Adipose tissue (tissue), 3 donors: Measurements from ENCODE around the gene SDR42E2. TPM values are rescaled to one million over a fixed set of nuclear protein-coding genes. Genes with fewer than 3 reads are reported as not detected.
"Not testable (repeated sequence)": the region's sequence is repeated elsewhere in the genome, so short reads cannot be mapped to it uniquely, and the experiment has no call there.

Experiments
- H3K27ac ChIP-seq: one replicate; pipeline ENCODE4 v1.5.1; 2013; ENCODE audit warnings: low read depth, low read length
- WGBS, 3 donors: extraction: QIAGEN DNeasy Blood & Tissue Kit; methylation state at CpG; one replicate each; pipeline ENCODE4 v1.1.7; 2013; 5-methylcytosine and 5-hydroxymethylcytosine counted together
- polyA plus RNA-seq, 3 donors: library from polyadenylated mRNA; stranded (reverse); fragments of 200-250 nt; gene quantifications; one replicate each; pipeline ENCODE4 v1.2.3, GENCODE V29; 2013
- donor health status: healthy with polysubstance abuse.
- donor health status: Bipolar disorder and iron deficiency.
- donor health status: healthy.

SDR42E2 gene
- polyA plus RNA-seq, 3 donors: not detected

DNA sequence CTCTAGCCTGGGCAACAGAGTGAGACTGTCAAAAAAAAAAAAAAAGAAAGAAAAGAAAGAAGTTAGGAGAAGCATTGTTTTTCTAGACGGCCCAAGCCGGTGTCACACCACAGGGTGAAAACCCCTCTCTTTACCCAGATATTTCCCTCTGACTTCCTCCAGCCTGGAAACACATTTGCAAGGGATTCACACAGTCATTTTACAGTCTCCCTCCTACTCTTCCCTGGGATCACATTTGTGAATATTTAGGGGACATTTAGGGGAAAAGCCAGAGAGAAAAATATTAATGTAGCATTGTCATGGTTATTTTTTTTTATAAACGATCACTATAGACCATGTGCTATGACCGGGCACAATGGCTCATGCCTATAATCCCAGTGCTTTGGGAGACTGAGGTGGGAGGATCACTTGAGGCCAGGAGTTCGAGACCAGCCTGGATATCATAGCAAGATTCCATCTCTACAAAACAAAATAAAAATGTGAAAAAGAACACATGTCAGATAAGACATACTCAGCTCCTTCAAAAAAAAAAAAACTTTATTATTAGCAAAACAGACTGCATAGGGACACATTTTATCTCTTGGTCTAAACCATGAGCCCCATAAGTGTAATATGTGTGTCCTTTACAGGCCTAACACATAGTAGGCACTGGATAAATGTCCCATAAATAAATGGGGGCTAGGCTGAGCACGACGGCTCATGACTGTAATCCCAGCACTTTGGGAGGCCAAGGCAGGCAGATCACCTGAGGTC is 10.9 kb upstream of the SDR42E2 start:
- H3K27ac ChIP-seq: no peak overlapping the region
- 77 to 83% (median 81%) methylated on average over 7 of the region's 7 CpGs for WGBS, 3 donors

DNA sequence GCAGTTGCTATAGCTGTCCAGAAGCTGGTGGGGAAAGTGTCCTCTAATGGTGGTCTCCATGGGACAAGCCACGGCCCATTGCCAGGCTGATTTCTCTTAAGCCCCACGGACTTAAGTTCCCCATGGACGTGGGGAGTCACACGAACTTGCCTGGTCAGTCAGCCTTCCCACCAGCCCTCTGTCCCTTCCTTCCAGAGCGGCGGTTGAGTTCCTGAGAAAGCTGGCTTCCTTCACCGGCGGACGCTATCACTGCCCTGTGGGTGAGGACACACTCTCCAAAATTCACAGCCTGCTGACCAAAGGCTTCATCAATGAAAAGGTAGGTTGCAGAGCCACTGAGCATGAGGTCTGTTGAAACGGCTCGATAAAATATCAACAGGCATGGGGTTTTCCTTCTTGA is 10.0 kb upstream of the SDR42E2 start:
- WGBS, 3 donors: 84 to 88% (median 87%) methylated on average over 11 of the region's 11 CpGs
- no peak overlapping the region for H3K27ac ChIP-seq

DNA sequence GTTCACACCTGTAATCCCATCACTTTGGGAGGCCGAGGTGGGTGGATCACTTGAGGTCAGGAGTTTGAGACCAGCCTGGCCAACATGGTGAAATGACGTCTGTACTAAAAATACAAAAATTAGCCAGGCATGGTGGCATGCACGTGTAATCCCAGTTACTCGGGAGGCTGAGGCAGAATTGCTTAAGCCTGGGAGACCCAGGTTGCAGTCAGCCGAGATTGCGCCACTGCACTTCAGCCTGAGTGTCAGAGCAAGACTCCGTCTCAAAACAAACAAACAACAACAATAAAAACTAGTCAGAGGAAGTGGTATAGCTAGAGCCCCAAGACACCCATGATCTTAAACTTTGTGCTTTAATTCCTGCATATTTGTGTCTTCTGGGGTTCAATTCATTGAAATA is 9.2 kb upstream of the SDR42E2 start:
- 60 to 76% (median 69%) methylated on average over 7 of the region's 7 CpGs for WGBS, 3 donors

DNA sequence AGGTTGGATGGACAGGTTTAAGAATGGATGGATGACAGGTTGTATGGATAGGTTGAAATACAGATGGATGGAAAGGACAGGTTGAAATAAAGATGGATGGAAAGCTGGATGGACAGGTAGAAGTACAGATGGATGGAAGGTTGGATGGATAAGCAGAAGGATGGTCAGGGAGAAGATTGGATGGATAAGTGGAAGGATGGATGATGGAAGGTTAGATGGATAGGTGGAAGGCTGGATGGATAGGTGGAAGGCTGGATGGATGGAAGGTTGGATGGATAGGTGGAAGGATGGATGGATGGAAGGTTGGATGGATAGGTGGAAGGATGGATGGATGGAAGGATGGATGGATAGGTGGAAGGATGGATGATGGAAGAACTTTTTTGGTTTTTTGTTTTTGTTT is 905 bp upstream of the SDR42E2 start:
- no peak overlapping the region for H3K27ac ChIP-seq

More for the DNA sequence above, 9.2 kb upstream of the SDR42E2 start:
- not testable (repeated sequence) for H3K27ac ChIP-seq

- 41 to 43% (median 42%) methylated on average over 13 to 14 of the region's 14 CpGs for WGBS, 3 donors
- H3K27ac ChIP-seq: no peak overlapping the region
Observed at GRCh38 chr16:22162656-22163009, 327 bp downstream of the SDR42E2 start.

- WGBS, 3 donors: 74 to 89% (median 87%) methylated on average over 6 of the region's 6 CpGs
- H3K27ac ChIP-seq: no peak overlapping the region
Observed at GRCh38 chr16:22163806-22164205, 1.5 kb downstream of the SDR42E2 start.

DNA sequence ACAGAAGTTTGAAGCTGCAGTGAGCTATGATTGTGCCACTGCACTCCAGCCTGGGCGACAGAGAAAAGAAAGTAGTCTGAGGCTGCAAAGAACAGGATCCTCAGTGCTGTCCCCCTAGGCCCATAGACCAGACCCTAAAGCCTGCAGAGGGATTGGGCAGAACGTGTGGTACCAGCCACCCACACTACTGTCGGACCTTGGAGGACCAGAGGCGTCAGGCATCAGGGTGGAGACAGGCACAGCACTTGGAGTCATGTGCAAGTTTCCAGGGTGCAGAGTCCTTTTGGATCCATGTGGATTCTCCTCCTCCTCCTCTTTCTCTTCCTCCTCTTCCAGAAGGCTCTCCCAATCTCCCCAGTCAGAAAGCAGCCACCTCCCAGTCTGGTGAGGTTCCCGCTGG is 2.2 kb downstream of the SDR42E2 start:
- H3K27ac ChIP-seq: no peak overlapping the region
- 90 to 91% (median 90%) methylated on average over 5 of the region's 5 CpGs for WGBS, 3 donors

- H3K27ac ChIP-seq: no peak overlapping the region
- WGBS, 3 donors: 92 to 95% (median 93%) methylated on average over 15 to 16 of the region's 16 CpGs
Observed at GRCh38 chr16:22165508-22166285, 3.4 kb downstream of the SDR42E2 start.

- WGBS, 3 donors: 89 to 93% (median 91%) methylated on average over 6 of the region's 6 CpGs
- no peak overlapping the region for H3K27ac ChIP-seq
Observed at GRCh38 chr16:22171953-22172352, 9.6 kb downstream of the SDR42E2 start.

- 91 to 100% (median 96%) methylated on average over 1 of the region's 1 CpG for WGBS, 3 donors
- H3K27ac ChIP-seq: not testable (repeated sequence)
Observed at GRCh38 chr16:22172642-22173041, 10.3 kb downstream of the SDR42E2 start.

DNA sequence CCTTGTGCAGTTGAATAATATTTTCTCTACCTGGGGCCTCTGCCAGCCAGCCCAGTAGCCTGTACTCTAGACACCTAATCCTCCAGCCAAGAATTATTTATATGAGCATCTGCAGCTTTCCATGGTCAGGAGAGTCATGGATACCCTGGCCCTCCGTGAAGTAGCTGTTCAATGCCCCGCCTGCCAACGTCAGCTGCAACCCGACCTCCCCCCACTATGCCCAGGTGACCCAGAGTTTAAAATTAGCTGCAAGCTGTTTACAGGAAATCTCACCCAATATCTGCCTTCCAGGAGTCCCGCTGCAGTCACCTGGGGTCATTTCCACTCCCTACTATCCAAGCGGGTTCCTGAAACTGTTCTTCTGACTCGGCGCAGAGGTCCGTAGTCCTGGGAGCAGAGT is 12.3 kb downstream of the SDR42E2 start:
- WGBS, 3 donors: 53 to 58% (median 56%) methylated on average over 9 of the region's 9 CpGs

GRCh38 chr16:22177968-22178930 is 15.9 kb downstream of the SDR42E2 start:
- WGBS, 3 donors: 75 to 84% (median 80%) methylated on average over 18 of the region's 18 CpGs

More for the DNA sequence above, 12.3 kb downstream of the SDR42E2 start:
- no peak overlapping the region for H3K27ac ChIP-seq

DNA sequence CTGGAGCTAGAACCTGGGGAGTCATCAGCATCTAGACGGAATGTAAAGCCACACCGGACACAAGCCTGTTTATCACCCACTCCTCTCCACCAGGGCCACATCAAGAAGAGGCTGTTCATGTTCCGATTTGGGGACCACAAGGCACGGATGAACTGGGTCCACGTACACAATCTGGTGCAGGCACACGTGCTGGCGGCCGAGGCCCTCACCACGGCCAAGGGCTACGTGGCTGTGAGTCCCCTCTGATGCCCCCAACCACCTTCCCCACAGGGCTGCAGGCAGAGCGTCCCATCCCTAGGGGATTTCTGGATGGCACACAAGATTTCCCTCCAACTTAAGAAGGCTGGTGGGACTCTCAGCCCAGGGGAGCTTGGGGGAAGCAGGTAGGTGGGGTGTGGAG is 19.1 kb downstream of the SDR42E2 start:
- 77 to 92% (median 85%) methylated on average over 11 of the region's 11 CpGs for WGBS, 3 donors
- no peak overlapping the region for H3K27ac ChIP-seq

More at GRCh38 chr16:22177968-22178930, 15.9 kb downstream of the SDR42E2 start:
- no peak overlapping the region for H3K27ac ChIP-seq

- 79 to 84% (median 82%) methylated on average over 7 of the region's 7 CpGs for WGBS, 3 donors
- no peak overlapping the region for H3K27ac ChIP-seq
Observed at GRCh38 chr16:22181843-22182242, 19.5 kb downstream of the SDR42E2 start.

DNA sequence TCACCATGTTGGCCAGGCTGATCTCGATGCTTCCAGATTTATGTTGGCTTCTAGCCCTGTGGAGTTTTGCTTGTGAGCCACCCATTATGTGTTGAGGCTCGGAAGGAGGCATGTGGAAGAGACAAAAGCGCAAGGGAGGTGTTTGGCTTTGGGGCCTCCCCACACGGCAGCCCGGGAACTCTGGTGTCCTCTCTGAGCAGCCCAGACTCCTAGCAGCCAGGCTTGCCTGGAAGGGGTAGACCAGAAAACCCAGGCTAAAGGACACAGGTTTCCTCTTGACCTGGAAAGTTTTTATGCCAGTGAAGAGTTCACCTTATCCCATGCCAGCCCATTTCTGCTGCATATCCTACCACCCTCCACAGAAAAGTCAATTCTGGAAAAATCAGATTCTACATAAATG is 21.0 kb downstream of the SDR42E2 start:
- WGBS, 3 donors: 90 to 91% (median 91%) methylated on average over 5 of the region's 5 CpGs
- H3K27ac ChIP-seq: no peak overlapping the region

DNA sequence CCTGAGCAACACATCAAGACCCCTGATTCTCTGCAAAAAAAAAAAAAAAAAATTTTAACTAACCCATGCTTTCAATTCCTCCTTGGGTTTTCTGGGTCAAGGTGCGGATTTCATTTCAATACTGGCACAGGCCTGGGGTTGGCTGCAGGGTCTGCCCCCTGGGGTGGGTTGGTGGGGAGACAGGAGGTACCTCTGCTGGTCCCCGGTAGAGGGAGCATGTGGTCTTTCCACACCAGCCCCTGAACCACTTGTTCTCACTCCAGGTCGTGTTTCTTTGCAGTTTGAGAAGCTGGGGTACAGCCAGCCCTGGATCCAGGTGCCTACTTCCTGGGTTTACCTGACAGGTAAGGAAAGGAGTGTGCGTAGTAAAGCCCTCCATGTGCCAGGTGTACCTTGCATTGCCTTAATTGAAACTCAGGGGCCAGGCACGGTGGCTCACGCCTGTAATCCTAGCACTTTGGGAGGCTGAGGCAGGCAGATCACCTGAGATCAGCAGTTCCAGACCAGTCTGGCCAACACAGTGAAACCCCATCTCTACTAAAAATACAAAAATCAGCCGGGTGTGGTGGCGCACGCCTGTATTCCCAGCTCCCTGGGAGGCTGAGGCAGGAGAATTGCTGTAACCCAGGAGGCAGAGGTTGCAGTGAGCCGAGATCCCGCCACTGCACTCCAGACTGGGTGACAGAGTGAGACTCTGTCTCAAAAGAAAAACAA is 21.8 kb downstream of the SDR42E2 start:
- H3K27ac ChIP-seq: no peak overlapping the region
- 81 to 87% (median 86%) methylated on average over 11 of the region's 11 CpGs for WGBS, 3 donors

- no peak overlapping the region for H3K27ac ChIP-seq
- WGBS, 3 donors: 82 to 96% (median 95%) methylated on average over 6 of the region's 6 CpGs
Observed at GRCh38 chr16:22184615-22184968, 22.3 kb downstream of the SDR42E2 start.

GRCh38 chr16:22186517-22186916 is 24.2 kb downstream of the SDR42E2 start:
- H3K27ac ChIP-seq: no peak overlapping the region
- WGBS, 3 donors: 73 to 81% (median 80%) methylated on average over 3 of the region's 3 CpGs
